Measurements from ENCODE around the gene CLEC3A.
"Not testable (repeated sequence)": the region's sequence is repeated elsewhere in the genome, so short reads cannot be mapped to it uniquely, and the experiment has no call there.

CLEC3A gene

GRCh38 chr16:78022347-78023060, at the start of gene CLEC3A:
Gene CLEC3A (plus strand): TSS chr16:78022548. CDS start chr16:78022627, 79 bp downstream.
- H3K4me3 ChIP-seq (ENCODE audit: low read depth, low read length) = no peak within 1 kb of the TSS

GRCh38 chr16:77974883-77975282, 47.5 kb upstream of the CLEC3A start:
- no peak overlapping the region for H3K4me3 ChIP-seq (ENCODE audit: low read depth, low read length)

GRCh38 chr16:77975942-77976341, 46.4 kb upstream of the CLEC3A start:
- H3K4me3 ChIP-seq (ENCODE audit: low read depth, low read length) = no peak overlapping the region

GRCh38 chr16:77977339-77977738, 45.0 kb upstream of the CLEC3A start:
- H3K4me3 ChIP-seq (ENCODE audit: low read depth, low read length) = no peak overlapping the region

- no peak overlapping the region for H3K4me3 ChIP-seq (ENCODE audit: low read depth, low read length)
Measured at GRCh38 chr16:77985111-77985510, 37.2 kb upstream of the CLEC3A start.

GRCh38 chr16:77986011-77986740, 36.2 kb upstream of the CLEC3A start:
- H3K4me3 ChIP-seq (ENCODE audit: low read depth, low read length) = no peak overlapping the region

GRCh38 chr16:77987810-77988209, 34.5 kb upstream of the CLEC3A start:
- no peak overlapping the region for H3K4me3 ChIP-seq (ENCODE audit: low read depth, low read length)

- H3K4me3 ChIP-seq (ENCODE audit: low read depth, low read length) = no peak overlapping the region
Measured at GRCh38 chr16:77989846-77990245, 32.5 kb upstream of the CLEC3A start.

GRCh38 chr16:77991701-77992100, 30.6 kb upstream of the CLEC3A start:
- no peak overlapping the region for H3K4me3 ChIP-seq (ENCODE audit: low read depth, low read length)

GRCh38 chr16:77992381-77992780, 30.0 kb upstream of the CLEC3A start:
- H3K4me3 ChIP-seq (ENCODE audit: low read depth, low read length) = not testable (repeated sequence)

GRCh38 chr16:77993111-77993985, 29.0 kb upstream of the CLEC3A start:
- no peak overlapping the region for H3K4me3 ChIP-seq (ENCODE audit: low read depth, low read length)

GRCh38 chr16:77995843-77996455, 26.4 kb upstream of the CLEC3A start:
- H3K4me3 ChIP-seq (ENCODE audit: low read depth, low read length) = no peak overlapping the region

- H3K4me3 ChIP-seq (ENCODE audit: low read depth, low read length) = no peak overlapping the region
Measured at GRCh38 chr16:77998350-77999023, 23.9 kb upstream of the CLEC3A start.

GRCh38 chr16:78001451-78002025, 20.8 kb upstream of the CLEC3A start:
- no peak overlapping the region for H3K4me3 ChIP-seq (ENCODE audit: low read depth, low read length)

GRCh38 chr16:78002915-78003538, 19.3 kb upstream of the CLEC3A start:
- H3K4me3 ChIP-seq (ENCODE audit: low read depth, low read length) = no peak overlapping the region

GRCh38 chr16:78004517-78004916, 17.8 kb upstream of the CLEC3A start:
- no peak overlapping the region for H3K4me3 ChIP-seq (ENCODE audit: low read depth, low read length)

- no peak overlapping the region for H3K4me3 ChIP-seq (ENCODE audit: low read depth, low read length)
Measured at GRCh38 chr16:78005881-78006280, 16.5 kb upstream of the CLEC3A start.

GRCh38 chr16:78007121-78007520, 15.2 kb upstream of the CLEC3A start:
- no peak overlapping the region for H3K4me3 ChIP-seq (ENCODE audit: low read depth, low read length)

GRCh38 chr16:78024159-78024558, 1.8 kb downstream of the CLEC3A start:
- H3K4me3 ChIP-seq (ENCODE audit: low read depth, low read length) = no peak overlapping the region

GRCh38 chr16:78025631-78026030, 3.3 kb downstream of the CLEC3A start:
- H3K4me3 ChIP-seq (ENCODE audit: low read depth, low read length) = no peak overlapping the region
